Measurements from ENCODE around the gene RSPRY1.

RSPRY1 gene

DNA sequence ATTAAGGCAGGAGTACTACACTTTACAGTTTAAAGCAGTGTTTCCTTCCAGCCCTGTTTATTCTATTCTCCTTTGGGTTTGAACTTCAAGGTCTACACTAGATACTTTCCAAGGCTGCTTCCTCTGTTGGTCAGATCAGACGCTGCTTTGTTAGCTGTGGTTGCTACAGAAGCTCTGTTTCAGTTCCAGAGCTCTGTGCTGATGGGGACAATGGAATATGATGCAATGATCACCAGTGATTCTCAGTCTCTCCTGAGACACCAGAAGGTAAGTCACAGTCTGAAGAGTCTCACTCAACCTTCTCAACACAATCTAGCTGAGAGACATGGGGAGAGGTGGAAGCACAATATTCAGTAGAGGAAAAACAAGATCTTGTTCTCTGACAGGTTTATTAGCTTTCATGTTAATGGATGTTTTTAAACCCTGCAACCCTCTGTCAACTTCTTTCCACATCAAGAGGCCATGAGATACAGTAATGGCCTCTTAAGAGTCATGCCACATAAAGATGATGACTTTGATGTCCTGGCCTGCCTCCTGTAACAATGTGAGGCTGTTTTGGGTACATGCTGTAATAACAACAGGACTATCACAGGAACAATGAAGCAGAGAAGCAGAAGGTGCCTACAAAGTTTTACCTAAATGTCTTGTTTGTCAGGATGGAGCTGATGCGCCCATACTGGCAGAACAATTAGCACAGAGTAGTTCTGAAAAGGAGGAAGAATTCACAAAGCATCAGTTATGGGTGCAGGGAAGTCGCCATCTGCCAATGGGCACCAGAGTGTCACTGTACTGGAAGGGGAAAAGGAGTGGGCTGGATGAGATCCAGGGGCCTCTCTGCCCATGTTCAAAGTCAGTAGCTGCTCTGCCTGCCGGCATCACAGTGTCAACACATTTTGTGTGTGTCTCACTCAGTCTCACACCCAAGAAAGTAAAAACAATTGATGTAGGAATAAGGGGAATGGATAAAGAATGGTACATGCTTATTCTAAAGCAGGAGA, 33.7 kb upstream of the RSPRY1 start:
- DNase-seq, result no peak

DNA sequence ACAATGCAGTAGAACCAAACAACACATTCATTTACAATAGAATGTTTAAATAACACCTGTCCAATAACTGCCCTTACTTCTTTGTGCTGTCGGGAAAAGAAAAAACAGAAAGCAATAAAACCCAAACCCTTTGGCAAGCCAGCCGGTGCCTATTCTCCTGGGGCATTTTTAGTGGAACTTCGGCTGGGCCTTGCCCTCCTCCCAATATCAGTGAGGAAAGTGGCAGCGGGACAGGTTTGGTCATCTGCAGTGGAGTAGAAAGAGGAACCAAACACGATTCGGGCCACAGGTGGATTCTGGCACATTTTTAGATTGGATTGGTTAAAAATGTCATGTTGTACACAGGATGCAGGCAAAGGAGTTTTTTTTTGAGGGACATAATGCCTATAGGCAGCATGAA, 32.3 kb upstream of the RSPRY1 start:
- no peak for DNase-seq

DNA sequence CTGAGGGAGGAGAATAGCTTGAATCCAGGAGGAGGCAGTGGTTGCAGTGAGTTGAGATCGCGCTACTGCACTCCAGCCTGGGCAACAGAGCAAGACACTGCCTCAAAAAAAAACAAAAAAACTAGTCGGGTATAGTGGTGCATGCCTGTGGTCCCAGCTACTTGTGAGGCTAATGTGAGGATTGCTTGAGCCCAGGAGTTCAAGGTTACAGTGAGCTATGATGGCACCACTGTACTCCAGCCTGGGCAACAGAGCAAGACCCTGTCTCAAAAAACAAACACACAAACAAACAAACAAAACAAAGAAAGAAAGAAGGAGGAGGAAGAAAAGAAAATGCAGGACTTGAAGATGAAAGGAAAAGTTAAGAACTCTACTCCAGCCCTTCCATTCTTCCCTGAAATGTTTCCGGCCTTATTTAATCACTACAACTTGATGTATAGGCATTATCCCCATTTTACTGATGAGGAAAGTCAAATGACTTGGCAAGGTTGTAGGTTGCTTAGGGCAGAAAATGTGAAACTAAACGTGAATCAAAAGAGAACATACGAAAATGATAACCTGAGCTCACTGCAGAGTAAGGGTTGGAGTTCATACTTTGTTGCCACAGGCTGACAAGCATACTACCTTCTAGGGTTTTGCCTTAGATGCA, 30.3 kb upstream of the RSPRY1 start:
- DNase-seq, result no peak

DNA sequence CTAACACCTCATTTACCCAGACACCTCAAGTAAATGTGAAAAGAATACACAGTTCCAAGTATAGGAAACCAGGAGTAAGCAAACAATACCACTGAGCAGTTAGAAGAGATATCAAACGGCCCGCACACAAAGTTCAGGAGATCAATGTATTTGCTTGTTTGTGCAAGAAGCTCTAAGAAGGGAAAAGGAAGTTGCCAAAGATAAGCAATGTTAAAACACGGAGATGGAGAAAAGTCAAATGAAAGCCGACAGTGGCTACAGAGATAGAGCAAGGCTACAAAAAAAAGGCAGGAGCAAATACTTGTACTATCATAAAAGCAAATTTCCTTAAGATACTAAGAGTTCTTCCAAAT, 29.8 kb upstream of the RSPRY1 start:
- no peak for DNase-seq

DNA sequence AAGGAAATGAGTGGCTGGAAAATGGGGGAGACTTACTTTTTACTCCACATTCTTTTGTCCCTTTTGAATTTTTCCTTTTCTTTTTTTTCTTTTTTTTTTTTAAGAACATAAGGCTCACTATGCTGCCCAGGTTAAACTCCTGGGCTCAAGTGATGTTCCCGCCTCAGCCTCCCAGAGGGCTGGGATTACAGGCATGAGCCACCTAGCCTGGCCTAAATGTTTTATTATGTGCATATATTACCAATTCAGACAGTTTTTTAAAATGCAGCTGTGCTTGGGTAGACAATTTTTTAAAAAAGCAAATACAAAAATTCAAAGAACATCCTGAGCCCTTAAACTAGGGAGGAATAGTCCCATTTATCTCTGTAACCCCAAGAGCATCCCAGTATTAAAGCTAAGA, 28.6 kb upstream of the RSPRY1 start:
- no peak for DNase-seq

DNA sequence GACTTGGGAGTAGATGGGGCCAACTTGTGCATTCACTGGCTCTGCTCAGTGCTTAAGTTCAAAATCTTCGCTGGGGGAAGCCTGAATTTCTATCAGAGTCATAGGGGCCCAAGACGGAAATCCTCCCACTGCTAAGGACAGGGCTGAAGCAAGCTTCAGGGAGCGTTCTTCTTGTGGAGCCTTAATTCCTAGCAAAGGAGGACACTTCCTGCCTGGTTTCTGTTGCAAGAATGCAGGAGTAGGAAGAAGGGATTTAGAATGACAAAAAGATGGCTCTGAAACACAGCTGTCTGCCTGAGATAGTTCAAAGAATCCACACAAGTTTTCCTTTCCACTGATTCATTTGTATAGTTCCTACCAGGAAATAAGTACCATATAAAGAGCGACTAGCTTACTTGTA, 26.7 kb upstream of the RSPRY1 start:
- DNase-seq, result no peak

DNA sequence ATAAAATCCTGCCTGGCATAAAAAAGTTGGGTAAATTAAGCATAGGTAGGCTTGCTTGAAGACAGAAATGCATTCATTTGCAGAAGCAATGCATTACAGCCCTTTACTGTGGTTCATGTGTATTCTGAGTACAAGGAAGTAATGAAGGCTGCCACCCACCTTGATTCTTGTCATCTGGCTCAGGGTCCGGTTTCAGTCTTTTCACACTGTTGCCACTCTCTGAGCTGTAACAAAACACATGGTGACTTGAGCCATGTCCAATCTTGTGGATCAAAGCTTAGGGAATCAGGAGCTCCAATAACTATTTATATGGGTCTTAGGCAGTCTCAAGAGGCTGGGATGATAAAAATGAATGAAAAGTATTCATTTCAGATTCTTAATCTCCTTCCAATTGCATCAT, 22.3 kb upstream of the RSPRY1 start:
- no peak for DNase-seq

DNA sequence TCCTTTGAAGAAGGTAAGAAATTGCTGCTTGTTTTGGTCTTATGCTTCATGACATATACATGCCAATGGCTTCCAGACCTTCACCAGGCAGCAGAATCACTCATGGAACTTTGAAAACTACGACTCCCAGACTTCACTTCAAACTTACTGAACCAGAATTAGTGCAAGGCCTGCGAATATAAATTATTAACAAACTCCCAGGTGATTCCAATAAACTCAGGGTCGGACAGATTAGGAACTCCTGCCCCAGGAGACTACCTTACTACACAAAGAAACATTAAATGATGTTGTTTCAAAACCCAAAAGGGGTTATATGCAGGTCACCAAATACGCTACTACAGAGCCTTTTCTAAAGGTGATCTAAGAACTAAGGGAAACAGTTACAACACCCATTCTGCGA, 20.6 kb upstream of the RSPRY1 start:
- no peak for DNase-seq

DNA sequence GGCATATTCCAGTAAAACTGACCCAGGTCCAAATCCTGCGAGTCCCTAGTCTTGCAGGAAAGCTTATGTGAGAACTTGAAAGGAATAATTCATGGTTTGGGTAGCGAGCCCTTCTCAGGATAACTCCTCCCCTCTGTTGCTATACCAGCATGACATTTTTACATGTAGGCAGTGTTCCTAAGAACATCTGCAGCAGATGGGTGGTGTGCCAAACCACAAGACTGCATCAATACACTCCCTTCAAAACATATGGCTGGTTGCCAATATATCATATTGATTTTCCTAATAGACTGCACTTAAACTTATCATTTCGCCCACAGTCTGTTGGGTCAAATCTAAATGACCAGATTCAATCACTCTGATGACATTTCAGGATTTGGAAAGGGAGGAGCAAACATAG, 20.2 kb upstream of the RSPRY1 start:
- DNase-seq, result no peak

DNA sequence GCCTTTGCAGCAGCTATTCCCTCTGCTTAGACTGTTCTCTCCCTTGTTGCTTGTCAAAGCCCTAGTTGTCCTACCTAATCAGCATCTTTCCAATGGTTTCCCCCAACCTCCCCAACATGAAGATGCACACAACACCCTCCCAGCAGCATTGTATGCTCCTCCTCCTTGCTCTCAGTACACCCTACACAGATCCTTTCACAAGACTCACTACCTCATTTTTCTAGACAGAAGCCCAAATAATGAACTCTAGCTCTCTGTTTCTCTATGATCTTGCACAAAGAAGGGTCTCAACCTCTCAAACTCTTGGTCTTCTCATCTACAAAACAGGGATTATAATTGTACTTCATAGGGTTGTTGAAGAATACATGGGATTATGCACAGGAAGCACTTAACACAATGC, 19.7 kb upstream of the RSPRY1 start:
- DNase-seq, result no peak

DNA sequence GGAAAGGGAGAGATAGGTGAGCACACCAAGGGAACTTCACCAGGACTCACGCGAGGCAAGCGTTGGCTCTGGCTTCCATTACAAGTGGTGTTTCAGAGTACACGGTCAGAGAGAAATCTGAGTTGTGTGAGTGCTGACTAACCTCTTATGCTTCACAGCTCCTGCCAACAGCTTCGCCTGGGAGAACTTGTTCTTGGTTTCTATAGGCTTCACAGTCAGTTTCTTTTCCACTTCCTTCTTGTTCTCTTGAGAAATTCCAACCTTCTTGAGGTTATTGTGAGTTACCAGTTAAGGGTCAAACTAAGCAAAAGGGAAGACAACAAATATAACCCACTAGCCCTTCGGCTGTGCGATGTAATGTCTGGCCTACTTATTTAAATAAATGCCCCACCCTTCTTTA, 19.2 kb upstream of the RSPRY1 start:
- no peak for DNase-seq

DNA sequence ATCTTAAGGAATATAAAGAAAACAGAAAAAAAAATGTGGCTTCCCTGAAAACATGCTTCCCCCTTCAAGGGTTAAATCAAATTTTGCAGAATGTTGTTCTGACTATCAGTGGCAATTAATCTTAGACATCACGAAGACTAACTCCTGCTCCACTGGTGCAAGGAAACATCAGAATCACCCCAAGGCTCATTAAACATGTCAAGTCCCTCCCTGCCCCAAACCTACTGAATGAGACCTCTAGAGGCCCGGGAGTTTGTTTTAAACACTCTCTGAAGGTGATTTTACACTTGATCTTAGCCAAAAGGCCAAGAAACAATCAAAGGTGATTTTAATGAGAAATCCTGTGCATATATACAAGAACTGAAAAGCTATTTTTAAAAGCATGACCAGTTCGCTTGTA, 18.6 kb upstream of the RSPRY1 start:
- DNase-seq, result no peak

DNA sequence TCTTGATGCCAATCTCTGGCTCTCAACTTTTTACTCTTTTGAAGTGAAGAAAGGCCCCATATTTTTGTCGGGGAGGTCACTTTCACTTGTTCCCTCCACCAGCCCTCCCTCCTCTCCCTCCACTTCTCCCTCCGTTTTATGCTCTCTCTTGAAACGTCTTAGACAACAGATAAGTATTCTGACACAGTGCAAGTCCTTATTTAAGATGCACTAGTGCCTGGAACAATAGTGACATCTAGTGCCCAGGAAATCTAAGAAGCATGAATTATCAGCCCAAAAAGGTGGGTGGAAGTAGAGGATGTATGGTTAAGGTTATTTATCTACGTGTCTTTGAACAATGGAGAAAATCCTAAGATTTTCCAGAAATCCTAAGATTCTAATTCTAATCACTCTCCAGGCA, 18.2 kb upstream of the RSPRY1 start:
- peak in 1 of 2 experiments; percentile 2 for DNase-seq

DNA sequence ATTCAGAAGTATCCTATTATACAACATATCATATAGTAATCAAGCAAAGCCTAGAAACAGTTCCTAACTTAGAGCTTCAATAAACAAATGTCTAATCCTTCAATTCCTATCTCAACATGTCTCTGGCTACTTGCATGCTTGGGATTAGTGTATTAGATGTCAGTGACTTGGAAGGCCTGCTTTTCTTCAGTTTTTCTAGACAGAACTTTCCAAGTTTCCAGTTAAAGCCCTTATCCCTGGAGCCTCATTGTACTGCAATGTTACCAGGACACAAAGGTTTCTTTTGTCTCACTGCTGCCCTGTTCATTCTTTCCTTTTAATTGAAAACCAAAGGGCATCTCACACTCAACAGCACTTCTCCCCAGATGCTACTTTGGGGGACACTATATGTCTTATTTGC, 16.8 kb upstream of the RSPRY1 start:
- no peak for DNase-seq

DNA sequence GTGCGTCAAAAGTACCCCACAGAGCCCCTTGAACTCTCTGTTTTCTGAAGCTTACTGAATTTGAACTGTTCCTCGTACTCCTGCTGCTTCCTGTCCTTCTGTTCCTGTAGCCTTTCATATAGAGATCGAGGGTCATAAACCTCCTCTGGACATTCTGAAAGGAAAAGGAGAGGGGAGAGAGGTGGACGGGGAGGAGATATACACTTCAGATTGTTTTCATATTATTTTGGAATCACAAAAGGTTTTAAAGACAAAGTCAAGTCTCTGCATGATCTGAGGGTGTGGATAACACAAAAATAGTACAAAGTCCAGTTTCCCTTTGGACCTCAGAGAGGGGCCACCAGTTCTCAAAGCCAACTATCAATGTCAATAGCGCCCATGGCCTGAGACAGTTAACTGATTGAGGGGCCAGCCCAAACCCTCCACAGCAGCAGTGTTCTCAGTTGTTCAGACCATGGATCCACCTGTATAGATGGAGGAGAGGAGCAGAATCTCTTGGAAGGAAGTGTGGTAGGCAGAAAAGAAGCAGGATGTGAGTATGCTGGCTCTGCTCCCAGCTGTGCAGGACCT, 13.3 kb upstream of the RSPRY1 start:
- DNase-seq, result no peak

DNA sequence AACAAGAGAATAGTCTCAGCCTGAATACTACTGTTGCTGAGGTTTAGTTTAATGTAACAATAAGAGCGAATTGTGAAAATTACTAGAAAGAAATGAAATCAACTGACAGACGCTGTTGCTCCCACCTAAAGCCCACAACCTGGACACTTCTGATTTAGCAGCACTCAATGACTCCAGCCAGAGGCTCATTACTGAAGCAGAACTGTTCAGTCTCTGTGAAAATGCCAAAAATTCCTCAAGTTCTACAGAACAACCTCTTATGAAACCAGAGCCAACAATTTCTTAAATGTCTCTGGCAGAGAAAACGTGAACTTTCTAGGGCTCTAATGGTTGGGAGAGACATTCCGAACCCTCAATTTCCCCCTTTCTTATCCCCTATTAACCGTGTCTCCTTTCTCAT, 10.2 kb upstream of the RSPRY1 start:
- no peak for DNase-seq

DNA sequence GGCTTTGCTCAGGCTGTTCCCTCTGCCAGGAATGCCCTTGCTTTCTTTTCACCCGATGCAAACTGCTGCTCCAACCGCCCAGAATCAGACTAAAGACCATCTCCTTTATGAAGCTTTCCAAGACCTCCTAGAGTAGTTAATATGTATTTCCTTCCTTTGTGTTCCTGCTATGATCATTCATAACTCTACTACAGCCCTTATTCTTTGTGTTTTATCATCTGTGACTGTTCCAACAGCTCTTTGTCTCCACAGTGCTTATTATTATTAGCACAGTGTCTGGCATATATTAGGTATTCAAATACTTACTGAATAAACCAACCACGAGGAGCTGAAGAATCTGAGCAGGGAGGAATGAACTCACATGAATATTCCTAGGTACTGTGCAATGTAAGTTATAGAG, 7.9 kb upstream of the RSPRY1 start:
- DNase-seq, result no peak

DNA sequence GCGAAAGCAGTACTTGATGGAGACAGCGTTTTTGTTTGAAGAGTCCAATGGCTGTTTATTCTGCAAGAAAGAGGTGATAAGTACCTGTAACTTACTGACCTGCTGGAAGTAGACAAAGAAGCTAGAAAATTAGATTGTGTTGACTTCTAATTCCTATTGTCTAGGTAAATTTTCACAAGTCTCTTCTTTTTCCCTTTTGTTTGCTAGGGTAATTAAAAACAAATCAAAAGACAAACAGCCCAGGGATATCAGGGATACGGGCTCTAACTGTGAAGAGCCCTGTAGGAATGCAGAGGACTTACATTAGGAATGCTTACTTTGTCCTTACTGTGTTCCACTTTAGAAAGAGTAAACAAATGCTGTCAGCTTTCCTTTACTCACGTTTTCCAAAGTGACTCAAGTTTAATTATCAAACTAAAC, 7.3 kb upstream of the RSPRY1 start:
- no peak for DNase-seq

DNA sequence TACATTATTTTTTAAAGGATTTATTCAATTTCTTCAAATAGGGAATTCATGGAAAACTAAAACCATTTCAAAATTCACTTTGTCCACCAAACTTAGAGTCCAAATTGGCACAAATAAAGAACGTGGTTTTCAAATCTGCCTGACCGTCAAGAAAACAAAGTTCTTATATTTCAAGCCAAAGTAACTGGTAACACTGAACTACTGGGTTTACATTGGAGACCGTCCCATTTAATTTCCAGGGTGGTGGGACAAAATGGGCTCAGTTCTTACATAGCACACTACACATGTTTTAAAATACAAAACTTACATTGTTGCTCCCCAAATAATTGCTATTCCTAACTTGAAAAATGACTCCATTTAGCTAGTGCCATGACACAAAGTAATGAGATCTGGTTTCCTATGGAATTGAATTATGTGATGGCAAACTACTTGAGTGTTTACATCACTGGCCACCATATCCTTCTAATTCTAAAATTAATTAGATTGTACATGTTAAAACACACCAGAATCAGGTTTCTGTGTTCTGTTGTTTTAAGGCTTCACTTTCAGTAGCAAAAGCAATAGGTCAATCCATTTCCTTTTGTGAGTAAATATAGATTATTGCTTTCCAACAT, 6.8 kb upstream of the RSPRY1 start:
- DNase-seq, result no peak

DNA sequence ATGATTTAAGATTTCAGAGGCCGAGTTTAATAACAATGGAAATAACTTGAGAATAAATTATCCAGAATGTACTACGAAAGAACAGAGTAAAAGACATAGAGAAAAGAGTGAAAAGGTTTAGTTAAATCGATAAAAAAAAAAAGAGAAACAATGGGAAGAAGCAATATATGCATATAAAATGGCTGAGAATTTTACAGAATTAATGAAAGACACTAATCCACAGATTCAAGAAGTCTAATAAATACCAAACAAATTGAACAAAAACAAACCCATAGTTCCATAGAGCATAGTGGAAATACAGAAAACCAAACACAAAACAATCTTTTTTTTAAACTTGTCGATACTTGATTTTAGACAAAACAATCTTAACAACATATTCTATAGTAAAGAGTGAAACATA, 2.0 kb upstream of the RSPRY1 start:
- no peak for DNase-seq

DNA sequence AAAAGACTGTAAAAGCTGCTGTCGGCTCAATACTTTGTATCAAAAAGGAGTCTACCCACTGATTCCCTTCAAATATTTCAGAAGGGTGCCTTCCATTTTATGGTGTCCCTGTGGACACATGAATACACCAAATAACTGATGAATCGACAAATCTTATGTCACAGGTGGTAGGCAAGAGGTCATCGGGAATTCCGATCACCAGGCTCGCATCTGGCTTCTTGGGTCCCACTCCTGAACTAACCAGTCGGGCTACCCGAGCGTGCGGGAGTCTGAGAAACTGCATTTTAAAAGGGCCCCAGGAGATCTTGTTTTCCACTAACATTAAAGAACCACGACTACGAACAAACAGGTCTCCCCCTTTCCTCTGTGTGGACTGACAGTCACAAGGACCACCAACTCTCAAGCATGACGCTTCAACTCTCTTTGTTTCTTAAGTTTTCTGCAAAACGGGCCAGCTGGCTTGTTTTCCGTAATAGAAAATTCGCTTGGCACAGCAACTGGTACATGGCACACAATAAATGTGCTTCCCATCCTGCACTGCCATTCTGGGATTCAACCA, 1.2 kb upstream of the RSPRY1 start:
- no peak for DNase-seq

DNA sequence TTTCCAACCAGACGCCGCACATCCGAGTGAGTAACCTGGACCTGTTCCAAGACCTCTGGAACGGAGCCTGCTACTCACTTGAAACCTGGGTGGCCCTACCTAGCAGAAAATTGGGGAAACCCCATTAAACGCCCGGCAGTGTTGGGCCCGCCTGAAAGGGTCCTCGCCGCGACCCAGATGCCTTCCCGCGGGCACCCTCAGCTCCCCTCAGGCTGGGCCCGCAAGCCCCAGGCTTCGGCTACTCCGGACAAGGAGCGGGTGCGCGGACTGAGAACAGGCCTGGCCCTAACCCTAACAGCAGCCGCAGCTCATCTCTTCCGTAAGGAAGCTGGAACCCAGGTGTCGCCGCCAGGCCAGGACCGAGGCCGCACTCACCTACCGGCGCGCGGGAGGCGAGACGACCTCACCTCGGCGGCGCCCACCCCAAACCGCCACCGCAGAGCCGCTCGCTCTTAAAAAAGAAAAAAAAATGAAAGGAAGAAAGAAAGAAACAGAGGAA, 634 bp upstream of the RSPRY1 start:
- peak in 1 of 2 experiments; percentile 39 for DNase-seq
